GM20000 (cell line): ENCODE results near the gene ATP5F1C.
A peak's percentile ranks its signal among the peaks of the same experiment; 100 is the strongest.

ENCODE experiments used
- DNase-seq: peaks from one replicate; pipeline ENCODE4 v3.0.0; 2012; ENCODE audit warnings: low spot score
- CTCF ChIP-seq: IDR thresholded peaks from 2 replicates; pipeline ENCODE4 v1.5.1; 2012; ENCODE audit warnings: mild to moderate bottlenecking, control low read depth; ENCODE audit errors: extremely low read depth, missing control alignments

Gene ATP5F1C

GRCh38 chr10:7813481-7813880 is 25.5 kb downstream of the ATP5F1C start:
- no peak for TF ChIP-seq CTCF
- DNase-seq: no peak

- TF ChIP-seq CTCF: no peak
- DNase-seq: no peak
Observed at GRCh38 chr10:7817576-7817975, 29.6 kb downstream of the ATP5F1C start.

GRCh38 chr10:7817984-7818294 is 30.0 kb downstream of the ATP5F1C start:
- TF ChIP-seq CTCF: no peak
- no peak for DNase-seq

GRCh38 chr10:7818295-7819120 is 30.5 kb downstream of the ATP5F1C start, which contains the start of gene TAF3:
Gene TAF3 (plus strand): TSS chr10:7818505. CDS start chr10:7818710, 205 bp downstream.
- no peak for TF ChIP-seq CTCF
- DNase-seq: peak; percentile 93

- peak; percentile 50 for DNase-seq
Observed at GRCh38 chr10:7819121-7819460, 31.1 kb downstream of the ATP5F1C start.

GRCh38 chr10:7824251-7824650 is 36.3 kb downstream of the ATP5F1C start:
- DNase-seq: no peak
- no peak for TF ChIP-seq CTCF

More at GRCh38 chr10:7819121-7819460, 31.1 kb downstream of the ATP5F1C start:
- peak; percentile 21 for TF ChIP-seq CTCF

GRCh38 chr10:7826971-7827370 is 39.0 kb downstream of the ATP5F1C start:
- no peak for TF ChIP-seq CTCF
- DNase-seq: no peak
